ENCODE measurements around the gene ADAMTSL5.

DNA sequence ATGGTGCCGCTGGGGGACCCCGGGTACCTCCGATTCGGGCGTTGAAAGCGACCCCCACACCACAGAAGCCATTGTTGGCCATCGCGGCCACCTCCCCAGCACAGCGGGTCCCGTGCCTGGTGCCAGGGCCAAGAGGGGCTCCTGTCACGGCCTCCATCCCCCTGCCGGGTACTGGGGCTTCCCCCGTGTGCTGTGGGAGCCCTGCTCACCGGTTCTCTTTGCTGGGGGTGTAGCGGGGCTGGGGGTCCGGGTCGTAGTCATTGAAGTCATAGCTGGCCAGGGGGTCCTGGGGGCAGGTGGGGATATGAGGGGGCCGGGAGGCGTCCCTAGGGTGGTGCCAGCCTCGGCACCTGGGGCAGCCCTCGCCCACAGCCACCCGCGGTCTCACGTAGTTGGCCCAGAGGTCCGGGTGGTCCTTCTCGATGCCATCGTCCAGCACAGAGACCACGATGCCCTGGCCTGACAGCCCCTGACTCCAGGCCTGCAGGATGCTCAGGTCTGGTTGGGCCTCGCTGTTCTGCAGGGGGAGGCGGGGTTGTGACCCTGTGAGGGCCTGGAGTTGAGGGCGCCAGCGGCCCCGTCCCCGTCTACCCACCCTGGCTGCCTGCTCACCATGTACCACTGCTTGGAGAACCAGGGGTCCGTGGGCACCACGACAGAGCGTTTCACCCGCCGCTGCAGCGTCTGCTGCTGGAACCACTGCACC, 25.1 kb downstream of the ADAMTSL5 start:
- TF ChIP-seq, protein P1, sequence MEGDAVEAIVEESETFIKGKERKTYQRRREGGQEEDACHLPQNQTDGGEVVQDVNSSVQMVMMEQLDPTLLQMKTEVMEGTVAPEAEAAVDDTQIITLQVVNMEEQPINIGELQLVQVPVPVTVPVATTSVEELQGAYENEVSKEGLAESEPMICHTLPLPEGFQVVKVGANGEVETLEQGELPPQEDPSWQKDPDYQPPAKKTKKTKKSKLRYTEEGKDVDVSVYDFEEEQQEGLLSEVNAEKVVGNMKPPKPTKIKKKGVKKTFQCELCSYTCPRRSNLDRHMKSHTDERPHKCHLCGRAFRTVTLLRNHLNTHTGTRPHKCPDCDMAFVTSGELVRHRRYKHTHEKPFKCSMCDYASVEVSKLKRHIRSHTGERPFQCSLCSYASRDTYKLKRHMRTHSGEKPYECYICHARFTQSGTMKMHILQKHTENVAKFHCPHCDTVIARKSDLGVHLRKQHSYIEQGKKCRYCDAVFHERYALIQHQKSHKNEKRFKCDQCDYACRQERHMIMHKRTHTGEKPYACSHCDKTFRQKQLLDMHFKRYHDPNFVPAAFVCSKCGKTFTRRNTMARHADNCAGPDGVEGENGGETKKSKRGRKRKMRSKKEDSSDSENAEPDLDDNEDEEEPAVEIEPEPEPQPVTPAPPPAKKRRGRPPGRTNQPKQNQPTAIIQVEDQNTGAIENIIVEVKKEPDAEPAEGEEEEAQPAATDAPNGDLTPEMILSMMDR (IDR thresholded peaks at IDR 0.05), result no peak
- TF ChIP-seq EP300 (IDR thresholded peaks at IDR 0.05), result no peak
